GM21737 (cell line): ENCODE measurements around the gene DMKN.

Experiments used
- ATAC-seq: cut with Tn5 transposase; IDR thresholded peaks from one replicate; pipeline ENCODE4 v1.9.1; 2021; ENCODE audit warnings: mild to moderate bottlenecking, moderate library complexity; ENCODE audit not compliant: unreplicated experiment

Gene DMKN

GRCh38 chr19:35549879-35550523 lies 36.6 kb upstream of the DMKN start:
- ATAC-seq = no peak

- ATAC-seq = no peak
Measured at GRCh38 chr19:35549174-35549788, 35.8 kb upstream of the DMKN start.

- ATAC-seq = no peak
Measured at GRCh38 chr19:35546532-35546931, 33.1 kb upstream of the DMKN start.

DNA sequence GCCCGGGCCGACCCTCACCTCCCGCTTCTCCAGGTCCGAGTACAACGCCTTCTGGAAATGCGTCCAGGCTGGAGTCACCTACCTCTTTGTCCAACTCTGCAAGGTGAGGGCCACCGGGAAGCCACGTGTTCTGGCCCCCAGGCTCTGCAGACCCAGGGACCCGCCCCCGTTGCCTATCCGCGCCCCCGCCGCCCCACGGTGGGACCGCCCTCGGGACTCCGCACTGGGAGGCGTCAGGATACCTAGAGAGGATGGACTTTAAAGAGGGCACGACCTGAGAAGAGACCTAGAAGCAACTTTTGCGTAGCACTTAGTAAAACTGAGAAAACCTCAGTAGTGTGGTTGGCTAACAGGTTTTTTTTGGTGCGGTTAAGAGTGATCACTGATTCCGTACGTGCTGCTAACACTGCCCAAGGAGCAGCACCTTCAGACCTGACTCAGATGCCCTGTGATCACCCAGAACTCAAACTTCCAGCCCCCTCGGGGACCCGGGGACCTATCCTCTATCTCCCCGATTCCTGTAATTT lies 32.5 kb upstream of the DMKN start:
- ATAC-seq = no peak

- peak; percentile 75 for ATAC-seq
Measured at GRCh38 chr19:35545001-35545854, 31.8 kb upstream of the DMKN start, which contains the start of gene TMEM147. TSS of gene TMEM147 (plus strand) at chr19:35545626. CDS start at chr19:35545740, 114 bp downstream.

DNA sequence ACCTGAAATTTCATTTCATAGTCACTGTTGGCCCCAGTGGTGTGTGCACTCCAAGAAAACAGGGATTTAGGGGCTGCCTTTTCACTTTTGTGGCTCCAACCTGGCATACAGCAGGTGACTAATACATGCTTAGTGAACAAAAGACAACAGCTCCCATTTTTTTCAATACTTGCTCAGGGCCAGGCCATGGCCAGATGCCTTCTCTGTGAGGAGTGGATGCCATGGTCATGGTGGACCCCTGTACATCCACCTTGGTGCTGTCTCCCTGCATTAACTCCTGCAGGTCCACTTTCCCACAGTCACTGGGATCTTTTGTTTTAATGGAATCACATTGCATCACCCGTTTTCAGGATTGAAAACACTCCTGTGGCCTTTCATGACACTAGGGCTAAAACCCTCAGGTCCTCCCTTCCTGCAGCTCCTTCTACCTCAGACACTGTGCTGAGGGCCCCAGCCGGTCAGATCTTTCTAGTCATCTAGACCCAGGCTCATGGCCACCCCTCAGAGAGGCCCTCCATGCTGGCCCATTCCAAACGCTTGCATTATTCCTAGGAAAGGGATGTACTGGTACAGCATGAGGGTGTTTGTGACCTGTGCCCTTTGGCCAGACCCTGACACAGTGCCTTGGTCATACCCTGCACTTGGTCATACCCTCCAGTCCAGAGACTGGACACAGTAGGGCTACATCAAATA lies 30.8 kb upstream of the DMKN start:
- ATAC-seq = no peak

DNA sequence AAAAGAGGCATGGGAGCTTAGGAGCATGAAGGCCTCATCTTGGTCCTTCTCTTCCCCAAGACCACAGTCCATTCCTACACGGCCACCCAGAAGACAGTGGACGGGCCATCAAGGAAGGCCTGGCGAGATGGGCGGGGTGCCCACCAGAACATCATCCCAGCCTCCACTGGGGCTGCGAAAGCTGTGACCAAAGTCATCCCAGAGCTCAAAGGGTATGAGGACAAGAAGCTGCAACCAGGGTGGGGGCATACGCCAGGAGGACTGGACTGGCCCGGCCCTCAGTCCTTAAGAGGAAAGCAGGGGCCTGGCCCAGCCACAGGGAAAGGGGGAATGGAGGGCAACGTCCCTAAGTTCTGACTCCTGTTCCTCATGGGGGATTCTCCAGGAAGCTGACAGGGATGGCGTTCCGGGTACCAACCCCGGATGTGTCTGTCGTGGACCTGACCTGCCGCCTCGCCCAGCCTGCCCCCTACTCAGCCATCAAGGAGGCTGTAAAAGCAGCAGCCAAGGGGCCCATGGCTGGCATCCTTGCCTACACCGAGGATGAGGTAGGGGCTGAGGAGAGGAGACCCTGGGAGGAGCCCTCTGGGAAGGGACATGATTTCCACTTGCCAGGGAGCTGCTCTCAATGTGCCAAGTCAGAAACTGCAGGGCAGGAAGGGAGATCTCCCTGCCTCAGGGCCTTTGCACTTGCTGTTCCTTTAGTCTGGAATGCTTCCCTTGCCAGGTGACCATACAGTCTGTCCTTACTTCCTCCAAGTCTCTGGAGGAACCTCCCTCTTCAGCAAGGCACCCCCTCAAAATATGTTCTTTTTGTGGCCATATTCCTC lies 30.0 kb upstream of the DMKN start:
- ATAC-seq = no peak

- no peak for ATAC-seq
Measured at GRCh38 chr19:35542209-35542608, 28.8 kb upstream of the DMKN start.

GRCh38 chr19:35540356-35540927 lies 27.0 kb upstream of the DMKN start:
- ATAC-seq = no peak

- ATAC-seq = no peak
Measured at GRCh38 chr19:35539850-35540249, 26.4 kb upstream of the DMKN start.

DNA sequence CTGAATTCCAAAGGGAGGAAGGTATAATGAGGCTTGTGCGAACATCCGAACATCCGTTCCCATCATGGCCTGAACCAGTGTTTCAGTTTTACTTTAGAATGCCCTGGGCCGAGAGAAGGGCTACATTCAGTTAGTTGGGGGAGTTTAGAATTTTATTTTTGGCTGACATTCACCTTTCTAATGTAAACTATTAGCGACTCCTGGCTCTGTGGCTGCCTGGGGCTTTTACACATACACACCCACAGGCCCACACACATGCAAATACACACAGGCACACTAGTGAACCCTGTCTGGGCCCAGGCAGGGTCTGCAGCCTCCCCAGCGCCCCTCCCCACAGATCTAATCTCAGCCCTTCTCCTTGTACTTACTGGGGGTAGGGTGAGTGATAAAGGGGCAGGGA lies 25.9 kb upstream of the DMKN start:
- no peak for ATAC-seq

DNA sequence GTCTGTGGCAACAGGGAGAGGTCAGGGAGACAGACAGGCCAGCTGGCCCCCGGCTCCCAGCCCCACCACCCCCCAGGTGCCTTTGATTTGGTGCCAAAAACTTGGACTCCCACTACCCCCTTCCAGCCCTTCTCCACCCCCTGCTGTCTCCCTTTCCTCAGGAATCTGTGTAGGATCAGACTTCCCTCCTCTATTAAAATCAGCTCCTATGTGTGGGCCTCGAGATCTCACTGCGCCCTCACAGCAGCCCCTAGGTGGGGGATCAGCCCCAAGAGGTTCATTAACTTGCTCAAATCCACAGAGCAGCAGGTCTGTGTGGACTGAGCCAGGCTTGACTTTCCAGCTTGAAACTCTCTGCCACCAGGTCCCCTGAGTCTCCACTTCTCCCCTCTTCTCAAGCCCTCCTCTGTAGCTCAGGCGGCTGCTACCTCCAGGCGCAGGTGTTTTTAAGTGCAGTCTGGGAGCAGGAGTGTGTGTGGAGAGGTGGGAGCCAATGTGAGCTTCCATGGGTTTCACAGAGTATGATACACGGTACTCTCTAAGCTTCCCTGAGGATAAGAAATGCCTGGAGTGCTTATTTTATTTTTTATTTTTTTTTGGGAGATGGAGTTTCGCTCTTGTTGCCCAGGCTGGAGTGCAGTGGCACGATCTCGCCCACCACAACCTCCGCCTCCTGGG lies 21.5 kb upstream of the DMKN start:
- no peak for ATAC-seq

DNA sequence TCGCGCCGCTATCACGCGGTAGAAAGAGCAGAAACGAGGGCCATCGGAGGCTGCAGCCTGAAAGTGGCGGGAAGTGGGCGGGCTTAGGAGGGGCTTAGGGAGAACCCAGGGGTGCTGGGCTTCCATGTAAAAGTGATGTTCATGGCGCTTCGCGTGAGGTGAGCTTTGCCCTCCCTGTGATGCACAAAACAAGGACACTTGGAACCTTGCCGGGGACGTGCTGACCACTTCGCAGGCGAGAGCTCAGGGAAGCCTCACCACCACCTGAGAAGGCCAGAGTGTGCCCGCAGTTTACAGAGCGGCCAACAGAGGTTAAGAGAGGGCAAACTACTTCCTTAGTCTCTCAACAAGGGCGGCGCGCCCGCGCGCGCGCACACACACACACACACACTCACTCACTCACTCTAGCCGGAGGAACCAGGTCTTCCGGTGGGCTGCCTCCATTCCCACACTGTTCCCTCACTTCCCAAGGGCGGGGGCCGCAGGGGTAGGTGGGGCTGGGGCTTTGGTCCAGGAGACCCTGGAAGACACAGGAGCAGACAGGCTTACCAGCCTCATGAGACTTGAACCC lies 20.5 kb upstream of the DMKN start:
- ATAC-seq = no peak

DNA sequence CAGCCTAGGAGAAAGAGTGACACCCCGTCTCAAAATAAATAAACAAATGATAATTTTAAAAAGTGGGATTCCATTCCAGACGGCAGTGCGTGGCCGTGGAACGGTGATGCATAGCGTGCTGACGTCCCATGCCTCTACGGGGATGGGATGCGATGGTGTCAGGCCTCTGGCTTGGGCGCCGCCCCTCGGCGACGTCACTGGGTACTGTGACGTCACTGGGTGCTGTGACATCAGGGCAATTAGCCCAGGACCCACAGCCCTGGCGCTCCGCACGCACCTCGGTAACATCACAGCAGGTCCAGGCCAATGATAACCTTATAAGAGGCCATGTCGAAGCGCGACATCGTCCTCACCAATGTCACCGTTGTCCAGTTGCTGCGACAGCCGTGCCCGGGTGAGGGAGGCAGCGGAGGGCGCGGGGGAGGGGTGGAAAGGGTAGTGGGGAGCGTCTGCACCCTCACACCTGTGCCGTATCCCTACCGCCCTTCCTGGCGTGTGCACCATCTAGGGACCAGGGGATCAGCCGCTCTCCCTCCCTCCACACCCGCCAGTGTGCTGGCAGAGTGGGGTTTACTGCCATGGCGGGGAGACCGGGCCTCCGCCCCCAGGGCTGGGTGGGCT lies 19.9 kb upstream of the DMKN start, which contains the start of gene GAPDHS:
GAPDHS (plus strand) TSS at position 256 of the 621 bp plus-strand sequence; CDS start at position 328, 72 bp downstream.
- ATAC-seq = no peak

GRCh38 chr19:35531291-35531690 lies 17.8 kb upstream of the DMKN start:
- ATAC-seq = no peak

DNA sequence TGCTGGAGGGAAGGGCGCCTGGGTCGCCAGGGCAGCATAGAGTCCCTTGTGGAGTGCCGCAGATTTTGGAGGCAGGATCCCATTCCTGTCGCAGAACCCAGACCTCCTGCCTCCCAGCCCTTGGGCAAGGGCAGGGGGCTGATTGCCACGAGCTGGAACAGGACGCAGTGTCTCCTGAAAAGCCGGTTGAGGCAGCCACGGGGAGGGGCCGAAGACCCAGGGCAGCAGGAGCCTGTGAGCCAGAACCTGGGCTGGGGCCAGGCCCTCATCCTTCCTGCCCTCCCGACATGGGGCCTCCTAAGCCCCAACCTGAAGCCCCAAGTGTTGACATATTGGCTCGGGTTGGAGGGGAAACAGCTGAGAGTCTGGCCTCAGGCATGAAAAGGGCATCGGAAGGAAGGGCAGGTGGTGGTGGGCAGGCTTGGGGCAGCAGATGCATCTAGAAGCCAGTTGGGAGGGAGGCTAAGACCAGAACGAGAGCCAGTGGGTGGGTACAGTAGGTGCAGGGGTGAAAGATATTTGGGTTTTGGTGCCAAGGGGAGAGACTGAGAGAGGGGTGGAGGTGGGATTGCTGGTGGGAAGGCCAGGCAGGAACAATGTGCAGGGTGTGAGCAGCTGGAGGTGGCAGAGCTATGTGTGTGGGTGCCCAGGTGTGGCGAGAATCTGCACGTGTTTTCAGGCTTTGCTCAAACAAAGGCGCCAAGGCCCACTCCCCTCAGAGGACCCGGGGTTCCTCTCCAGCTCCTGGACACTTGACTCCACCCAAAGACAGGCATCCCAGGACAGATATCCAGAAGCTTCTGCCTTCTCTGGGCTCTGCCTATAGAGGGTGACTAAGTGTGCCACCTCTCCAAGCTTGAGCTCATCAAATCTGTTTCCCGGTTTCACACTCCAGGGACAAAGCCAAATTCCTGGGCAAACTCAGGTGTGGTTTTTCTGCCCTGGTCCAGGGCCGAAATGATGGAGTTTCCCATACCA lies 16.1 kb upstream of the DMKN start:
- no peak for ATAC-seq
